A673 (cell line): ENCODE results near the gene GATAD2A.

Experiments used
- CTCF ChIP-seq: fragments of 300-800, 200-600 bp; sonication (generic); conservative IDR thresholded peaks from 2 replicates; pipeline ENCODE4 v1.5.1; 2017; ENCODE audit warnings: low read depth, mild to moderate bottlenecking, antibody characterized with exemption, low read length, moderate library complexity, mixed read lengths
- EZH2 ChIP-seq: fragments of 200-600 bp; sonication (generic); IDR thresholded peaks from 2 replicates; pipeline ENCODE4 v1.6.1; 2017; ENCODE audit warnings: borderline replicate concordance, low read depth, mild to moderate bottlenecking, mixed read lengths, antibody characterized with exemption, low read length; ENCODE audit not compliant: poor library complexity, severe bottlenecking

GRCh38 chr19:19544257-19544953, 138.9 kb downstream of the GATAD2A start:
- TF ChIP-seq CTCF = no peak
- TF ChIP-seq EZH2 = no peak
